ENCODE measurements around the gene ATM. TPM values are rescaled to one million over a fixed set of nuclear protein-coding genes. Genes with fewer than 3 reads are reported as not detected.

ATM gene
- total RNA-seq, 2 experiments from 2014 or later: 75.8 to 77.5 TPM

- no peak for TF ChIP-seq CTCF (IDR thresholded peaks at IDR 0.05)
- H3K27ac Mint-ChIP-seq: peak overlapping the region; percentile 57
- CTCF ChIA-PET: interaction anchor here (1.0 kb wide), 1 partner anchor 64 kb away, joined by 3 read pairs; no protein-coding TSS in a partner anchor
- DNase-seq (no peak), ATAC-seq (peak; percentile 96)
- H3K36me3 Mint-ChIP-seq (ENCODE audit: low read depth): peaks cover 38% of the 10 kb centered on the region
- no peaks in the 10 kb centered on the region for H3K9me3 Mint-ChIP-seq
- H3K4me1 Mint-ChIP-seq (ENCODE audit: low read depth): peaks cover 36% of the 10 kb centered on the region
- H3K4me3 Mint-ChIP-seq: no peak overlapping the region
- POLR2A ChIA-PET: interaction anchor here (1.1 to 1.5 kb wide), 2 partner anchors 75 to 80 kb away, joined by 3 to 4 read pairs; partner anchors contain the start of genes ATM and NPAT
- intact Hi-C loops (cut with micrococcal nuclease): loop anchor here (1.0 kb wide), 1 partner anchor 78 kb away; no protein-coding TSS in a partner anchor
- no peaks in the 10 kb centered on the region for H3K27me3 Mint-ChIP-seq
Observed at GRCh38 chr11:108302121-108302785, 79.4 kb downstream of the ATM start.

GRCh38 chr11:108307751-108308150, 84.9 kb downstream of the ATM start:
- no peaks in the 10 kb centered on the region for H3K9me3 Mint-ChIP-seq
- DNase-seq (no peak), ATAC-seq (no peak)
- POLR2A ChIA-PET: interaction anchor here (1.2 kb wide), 1 partner anchor 86 kb away, joined by 3 read pairs; no protein-coding TSS in a partner anchor
- H3K36me3 Mint-ChIP-seq (ENCODE audit: low read depth): peaks cover 36% of the 10 kb centered on the region
- intact Hi-C loops (cut with micrococcal nuclease): no loop called here
- peak overlapping the region; percentile 59 for H3K27ac Mint-ChIP-seq
- H3K4me1 Mint-ChIP-seq (ENCODE audit: low read depth): peaks cover 39% of the 10 kb centered on the region
- no peaks in the 10 kb centered on the region for H3K27me3 Mint-ChIP-seq
- TF ChIP-seq CTCF (IDR thresholded peaks at IDR 0.05): no peak
- H3K4me3 Mint-ChIP-seq: no peak overlapping the region
- CTCF ChIA-PET: no interaction called here

- POLR2A ChIA-PET: no interaction called here
- peaks cover 19% of the 10 kb centered on the region for H3K4me1 Mint-ChIP-seq (ENCODE audit: low read depth)
- H3K27me3 Mint-ChIP-seq: no peaks in the 10 kb centered on the region
- intact Hi-C loops (cut with micrococcal nuclease): no loop called here
- no peak for TF ChIP-seq CTCF (IDR thresholded peaks at IDR 0.05)
- H3K36me3 Mint-ChIP-seq (ENCODE audit: low read depth): peaks cover 29% of the 10 kb centered on the region
- H3K4me3 Mint-ChIP-seq: no peak overlapping the region
- ATAC-seq (no peak), DNase-seq (no peak)
- peak overlapping the region; percentile 74 for H3K27ac Mint-ChIP-seq
- no peaks in the 10 kb centered on the region for H3K9me3 Mint-ChIP-seq
- CTCF ChIA-PET: no interaction called here
Observed at GRCh38 chr11:108313444-108313843, 90.6 kb downstream of the ATM start.

- DNase-seq (no peak), ATAC-seq (no peak)
- Mint-ChIP-seq H3K27me3 (no peaks in the 10 kb centered on the region), H3K4me3 (no peak overlapping the region), H3K36me3 (ENCODE audit: low read depth) (peaks cover 24% of the 10 kb centered on the region), H3K9me3 (no peaks in the 10 kb centered on the region), H3K4me1 (ENCODE audit: low read depth) (peaks cover 12% of the 10 kb centered on the region), H3K27ac (peak overlapping the region; percentile 1)
- POLR2A ChIA-PET: no interaction called here
- no peak for TF ChIP-seq CTCF (IDR thresholded peaks at IDR 0.05)
- intact Hi-C loops (cut with micrococcal nuclease): no loop called here
- CTCF ChIA-PET: interaction anchor here (1.0 kb wide), 1 partner anchor 10 kb away, joined by 3 read pairs; no protein-coding TSS in a partner anchor
Observed at GRCh38 chr11:108316061-108316460, 93.2 kb downstream of the ATM start.

- ATAC-seq (no peak), DNase-seq (no peak)
- Mint-ChIP-seq H3K4me1 (ENCODE audit: low read depth) (peaks cover 13% of the 10 kb centered on the region), H3K4me3 (no peak overlapping the region), H3K9me3 (no peaks in the 10 kb centered on the region), H3K27me3 (no peaks in the 10 kb centered on the region), H3K36me3 (ENCODE audit: low read depth) (peaks cover 25% of the 10 kb centered on the region), H3K27ac (peak overlapping the region; percentile 87)
- ChIA-PET CTCF (interaction anchor here (0.9 kb wide), 1 partner anchor 13 kb away, joined by 3 read pairs; no protein-coding TSS in a partner anchor), POLR2A (no interaction called here)
- no peak for TF ChIP-seq CTCF (IDR thresholded peaks at IDR 0.05)
- intact Hi-C loops (cut with micrococcal nuclease): no loop called here
Observed at GRCh38 chr11:108319541-108320145, 96.8 kb downstream of the ATM start.

Data from activated CD8-positive, alpha-beta T cell treated with anti-CD3 and anti-CD28 coated beads for 36 hours (primary cell).